T-helper 2 cell treated with Interferon-gamma antibody and Interleukin-4, amounts not matched to agents 5 μg/mL and 100 μg/mL, for 36 hours (primary cell): ENCODE measurements around the gene MCCD1.

ENCODE experiments used
- DNase-seq: peaks from one replicate; pipeline ENCODE4 v3.0.0; 2021; ENCODE audit warnings: low spot score
- H3K27ac Mint-ChIP-seq: one replicate; pipeline ENCODE4 v1.8.0; 2021; ENCODE audit warnings: mild to moderate bottlenecking, mixed read lengths
- H3K27me3 Mint-ChIP-seq: one replicate; pipeline ENCODE4 v1.8.0; 2021; ENCODE audit warnings: low read depth, mixed read lengths
- H3K36me3 Mint-ChIP-seq: one replicate; pipeline ENCODE4 v1.8.0; 2021; ENCODE audit warnings: low read depth, mixed read lengths
- H3K4me1 Mint-ChIP-seq: one replicate; pipeline ENCODE4 v1.8.0; 2021; ENCODE audit warnings: low read depth, mixed read lengths
- H3K4me3 Mint-ChIP-seq: one replicate; pipeline ENCODE4 v1.8.0; 2022; ENCODE audit warnings: mild to moderate bottlenecking, moderate library complexity, mixed read lengths
- H3K9me3 Mint-ChIP-seq: one replicate; pipeline ENCODE4 v1.8.0; 2021; ENCODE audit warnings: mixed read lengths

Gene MCCD1

GRCh38 chr6:31559958-31560696, 31.4 kb downstream of the MCCD1 start:
- Mint-ChIP-seq H3K4me1 (peaks cover 53% of the 10 kb centered on the region), H3K27me3 (peaks cover 21% of the 10 kb centered on the region), H3K36me3 (peaks cover 47% of the 10 kb centered on the region), H3K27ac (peak overlapping the region; percentile 71), H3K9me3 (no peaks in the 10 kb centered on the region), H3K4me3 (peak overlapping the region; percentile 79)
- DNase-seq, result peak; percentile 57

GRCh38 chr6:31560697-31561058, 31.9 kb downstream of the MCCD1 start:
- no peak for DNase-seq
- Mint-ChIP-seq H3K4me1 (peaks cover 55% of the 10 kb centered on the region), H3K27ac (peak overlapping the region; percentile 29), H3K36me3 (peaks cover 49% of the 10 kb centered on the region), H3K9me3 (no peaks in the 10 kb centered on the region), H3K27me3 (peaks cover 27% of the 10 kb centered on the region), H3K4me3 (peak overlapping the region; percentile 79)

GRCh38 chr6:31567531-31568370, 39.0 kb downstream of the MCCD1 start:
- H3K9me3 Mint-ChIP-seq, result no peaks in the 10 kb centered on the region
- peaks cover 56% of the 10 kb centered on the region for H3K4me1 Mint-ChIP-seq
- peaks cover 10% of the 10 kb centered on the region for H3K36me3 Mint-ChIP-seq
- peak overlapping the region; percentile 73 for H3K27ac Mint-ChIP-seq
- DNase-seq, result no peak
- peaks cover 36% of the 10 kb centered on the region for H3K27me3 Mint-ChIP-seq
- peak overlapping the region; percentile 68 for H3K4me3 Mint-ChIP-seq

- Mint-ChIP-seq H3K27me3 (peaks cover 37% of the 10 kb centered on the region), H3K4me1 (peaks cover 60% of the 10 kb centered on the region), H3K4me3 (peak overlapping the region; percentile 68), H3K27ac (peak overlapping the region; percentile 73), H3K9me3 (no peaks in the 10 kb centered on the region), H3K36me3 (peaks cover 7% of the 10 kb centered on the region)
- DNase-seq, result peak; percentile 88
Measured at GRCh38 chr6:31568537-31568961, 39.8 kb downstream of the MCCD1 start.

GRCh38 chr6:31569861-31570536, 41.2 kb downstream of the MCCD1 start:
- H3K4me1 Mint-ChIP-seq, result peaks cover 71% of the 10 kb centered on the region
- no peak for DNase-seq
- no peaks in the 10 kb centered on the region for H3K9me3 Mint-ChIP-seq
- no peak overlapping the region for H3K27ac Mint-ChIP-seq
- H3K36me3 Mint-ChIP-seq, result peaks cover 2% of the 10 kb centered on the region
- H3K4me3 Mint-ChIP-seq, result no peak overlapping the region
- H3K27me3 Mint-ChIP-seq, result peaks cover 30% of the 10 kb centered on the region

- Mint-ChIP-seq H3K27me3 (peaks cover 18% of the 10 kb centered on the region), H3K4me3 (peak within 1 kb of the TSS; percentile 94), H3K27ac (peak within 1 kb of the TSS; percentile 95), H3K4me1 (peaks cover 91% of the 10 kb centered on the region), H3K9me3 (no peaks in the 10 kb centered on the region), H3K36me3 (peaks cover 21% of the 10 kb centered on the region)
- DNase-seq, result peak; percentile 79
Measured at GRCh38 chr6:31572041-31572911, 43.5 kb downstream of the MCCD1 start, which contains the start of gene LTA. TSS of gene LTA (plus strand) at chr6:31572289. CDS start at chr6:31572743, 454 bp downstream.

GRCh38 chr6:31573239-31574105, 44.7 kb downstream of the MCCD1 start:
- Mint-ChIP-seq H3K9me3 (no peaks in the 10 kb centered on the region), H3K27me3 (peaks cover 13% of the 10 kb centered on the region), H3K27ac (peak overlapping the region; percentile 95), H3K4me1 (peaks cover 87% of the 10 kb centered on the region), H3K36me3 (peaks cover 30% of the 10 kb centered on the region), H3K4me3 (peak overlapping the region; percentile 94)
- DNase-seq, result no peak

- H3K27ac Mint-ChIP-seq, result peak overlapping the region; percentile 87
- peaks cover 88% of the 10 kb centered on the region for H3K4me1 Mint-ChIP-seq
- H3K9me3 Mint-ChIP-seq, result no peaks in the 10 kb centered on the region
- peak; percentile 56 for DNase-seq
- peak overlapping the region; percentile 94 for H3K4me3 Mint-ChIP-seq
- peaks cover 39% of the 10 kb centered on the region for H3K36me3 Mint-ChIP-seq
- H3K27me3 Mint-ChIP-seq, result peaks cover 10% of the 10 kb centered on the region
Measured at GRCh38 chr6:31574106-31575061, 45.6 kb downstream of the MCCD1 start.

GRCh38 chr6:31575335-31575901, 46.7 kb downstream of the MCCD1 start, which contains the start of gene TNF:
TSS of gene TNF (plus strand) at chr6:31575565. CDS start at chr6:31575742, 177 bp downstream.
- Mint-ChIP-seq H3K36me3 (peaks cover 48% of the 10 kb centered on the region), H3K4me1 (peaks cover 84% of the 10 kb centered on the region), H3K4me3 (peak within 1 kb of the TSS; percentile 94), H3K27ac (peak within 1 kb of the TSS; percentile 87), H3K9me3 (no peaks in the 10 kb centered on the region), H3K27me3 (peaks cover 9% of the 10 kb centered on the region)
- peak; percentile 84 for DNase-seq

GRCh38 chr6:31575952-31576685, 47.4 kb downstream of the MCCD1 start:
- H3K4me1 Mint-ChIP-seq, result peaks cover 83% of the 10 kb centered on the region
- no peak for DNase-seq
- H3K27ac Mint-ChIP-seq, result peak overlapping the region; percentile 87
- H3K27me3 Mint-ChIP-seq, result peaks cover 8% of the 10 kb centered on the region
- H3K4me3 Mint-ChIP-seq, result peak overlapping the region; percentile 94
- peaks cover 54% of the 10 kb centered on the region for H3K36me3 Mint-ChIP-seq
- H3K9me3 Mint-ChIP-seq, result no peaks in the 10 kb centered on the region
